Measurements from ENCODE around the gene PTCD1.

PTCD1 gene

GRCh38 chr7:99371376-99371920 lies 67.2 kb downstream of the PTCD1 start:
- no peaks in the 10 kb centered on the region for H3K9me3 ChIP-seq (ENCODE audit: control insufficient read depth in 1 of 2, low read length in 2 of 2)
- no peak overlapping the region for H3K4me3 ChIP-seq (ENCODE audit: low read depth in 1 of 2, low read length in 2 of 2)
- no peak overlapping the region for H3K9ac ChIP-seq (ENCODE audit: low read depth in 1 of 2, low read length in 2 of 2)
- no peak overlapping the region for H3K27ac ChIP-seq (ENCODE audit: low read depth, low read length)
- peaks cover 0 to 11% of the 10 kb centered on the region in 2 donors for H3K4me1 ChIP-seq (ENCODE audit: control insufficient read depth in 1 of 2, insufficient read depth in 2 of 2, low read length in 2 of 2)
- no peaks in the 10 kb centered on the region for H3K27me3 ChIP-seq (ENCODE audit: control insufficient read depth in 1 of 2, insufficient read depth in 2 of 2, low read length in 2 of 2)
- H3K36me3 ChIP-seq (ENCODE audit: control insufficient read depth in 1 of 2, insufficient read depth in 2 of 2, low read length in 2 of 2): peaks cover 8 to 9% of the 10 kb centered on the region in 2 donors

GRCh38 chr7:99369767-99370391 lies 68.7 kb downstream of the PTCD1 start:
- Histone ChIP-seq H3K9me3 (ENCODE audit: control insufficient read depth in 1 of 2, low read length in 2 of 2) (no peaks in the 10 kb centered on the region), H3K36me3 (ENCODE audit: control insufficient read depth in 1 of 2, insufficient read depth in 2 of 2, low read length in 2 of 2) (peaks cover 12 to 21% of the 10 kb centered on the region in 2 donors), H3K4me3 (ENCODE audit: low read depth in 1 of 2, low read length in 2 of 2) (no peak overlapping the region), H3K27me3 (ENCODE audit: control insufficient read depth in 1 of 2, insufficient read depth in 2 of 2, low read length in 2 of 2) (no peaks in the 10 kb centered on the region), H3K9ac (ENCODE audit: low read depth in 1 of 2, low read length in 2 of 2) (no peak overlapping the region), H3K4me1 (ENCODE audit: control insufficient read depth in 1 of 2, insufficient read depth in 2 of 2, low read length in 2 of 2) (peaks cover 0 to 8% of the 10 kb centered on the region in 2 donors), H3K27ac (ENCODE audit: low read depth, low read length) (no peak overlapping the region)

GRCh38 chr7:99368750-99369389 lies 69.7 kb downstream of the PTCD1 start:
- Histone ChIP-seq H3K36me3 (ENCODE audit: control insufficient read depth in 1 of 2, insufficient read depth in 2 of 2, low read length in 2 of 2) (peaks cover 13 to 29% of the 10 kb centered on the region in 2 donors), H3K4me3 (ENCODE audit: low read depth in 1 of 2, low read length in 2 of 2) (no peak overlapping the region), H3K9ac (ENCODE audit: low read depth in 1 of 2, low read length in 2 of 2) (no peak overlapping the region), H3K27ac (ENCODE audit: low read depth, low read length) (no peak overlapping the region), H3K9me3 (ENCODE audit: control insufficient read depth in 1 of 2, low read length in 2 of 2) (no peaks in the 10 kb centered on the region), H3K4me1 (ENCODE audit: control insufficient read depth in 1 of 2, insufficient read depth in 2 of 2, low read length in 2 of 2) (peaks cover 0 to 7% of the 10 kb centered on the region in 2 donors), H3K27me3 (ENCODE audit: control insufficient read depth in 1 of 2, insufficient read depth in 2 of 2, low read length in 2 of 2) (no peaks in the 10 kb centered on the region)

Measured in duodenal mucosa (tissue), 2 donors.